A549 treated with AZD9567 at 1 μM for 4 hours (cell line): ENCODE data around the gene NIPSNAP2. TPM values are rescaled to one million over a fixed set of nuclear protein-coding genes. Genes with fewer than 3 reads are reported as not detected.

Experiments
- total RNA-seq: library from RNA; stranded (reverse); fragments of 200-300 nt; extraction: Qiagen RNA extraction; gene quantifications from 5 replicates; pipeline ENCODE4 v1.2.3, GENCODE V29; 2022; ENCODE audit not compliant: insufficient read depth

Gene NIPSNAP2
- 42.1 to 54.9 TPM (median 54.6 TPM) in 5 replicates for total RNA-seq

GRCh38 chr7:55964261-55965099, at the start of gene NIPSNAP2:
TSS of gene NIPSNAP2 (plus strand) at chr7:55964585. CDS start at chr7:55964610, 25 bp downstream.

GRCh38 chr7:55951637-55952351, 12.6 kb upstream of the NIPSNAP2 start, which contains the start of gene MRPS17:
TSS of gene MRPS17 (plus strand) at chr7:55951877. CDS start at chr7:55953196, 1,319 bp downstream.

Other genes starting within 250 kb of the NIPSNAP2 start
- gene SEPTIN14, start 101.8 kb upstream of the NIPSNAP2 start, total RNA-seq = not detected in 5 replicates
- 0.62 to 1.3 TPM (median 0.77 TPM) in 5 replicates for gene ZNF713, start 77.1 kb upstream of the NIPSNAP2 start, total RNA-seq
- gene MRPS17, start 12.7 kb upstream of the NIPSNAP2 start, total RNA-seq = 20.2 to 29.2 TPM (median 27.1 TPM) in 5 replicates
- 22.1 to 30.0 TPM (median 22.2 TPM) in 5 replicates for gene PSPH, start 86.9 kb downstream of the NIPSNAP2 start, total RNA-seq
- gene CCT6A, start 87.2 kb downstream of the NIPSNAP2 start, total RNA-seq = 268 to 329 TPM (median 271 TPM) in 5 replicates
- gene SUMF2, start 99.7 kb downstream of the NIPSNAP2 start, total RNA-seq = 110 to 140 TPM (median 113 TPM) in 5 replicates
- gene PHKG1, start 128.4 kb downstream of the NIPSNAP2 start, total RNA-seq = 0.61 to 0.99 TPM (median 0.80 TPM) in 4 of 5 replicates, not detected in the other
- 632 to 755 TPM (median 702 TPM) in 5 replicates for gene CHCHD2, start 141.9 kb downstream of the NIPSNAP2 start, total RNA-seq
- not detected in 5 replicates for gene NUPR2, start 151.8 kb downstream of the NIPSNAP2 start, total RNA-seq